GM19025 (cell line): ENCODE data around the gene TNNC1.

Experiments used
- ATAC-seq: cut with Tn5 transposase; IDR thresholded peaks from one replicate; pipeline ENCODE4 v1.9.1; 2021; ENCODE audit warnings: mild to moderate bottlenecking, low read depth, moderate library complexity; ENCODE audit not compliant: unreplicated experiment

The TNNC1 gene

DNA sequence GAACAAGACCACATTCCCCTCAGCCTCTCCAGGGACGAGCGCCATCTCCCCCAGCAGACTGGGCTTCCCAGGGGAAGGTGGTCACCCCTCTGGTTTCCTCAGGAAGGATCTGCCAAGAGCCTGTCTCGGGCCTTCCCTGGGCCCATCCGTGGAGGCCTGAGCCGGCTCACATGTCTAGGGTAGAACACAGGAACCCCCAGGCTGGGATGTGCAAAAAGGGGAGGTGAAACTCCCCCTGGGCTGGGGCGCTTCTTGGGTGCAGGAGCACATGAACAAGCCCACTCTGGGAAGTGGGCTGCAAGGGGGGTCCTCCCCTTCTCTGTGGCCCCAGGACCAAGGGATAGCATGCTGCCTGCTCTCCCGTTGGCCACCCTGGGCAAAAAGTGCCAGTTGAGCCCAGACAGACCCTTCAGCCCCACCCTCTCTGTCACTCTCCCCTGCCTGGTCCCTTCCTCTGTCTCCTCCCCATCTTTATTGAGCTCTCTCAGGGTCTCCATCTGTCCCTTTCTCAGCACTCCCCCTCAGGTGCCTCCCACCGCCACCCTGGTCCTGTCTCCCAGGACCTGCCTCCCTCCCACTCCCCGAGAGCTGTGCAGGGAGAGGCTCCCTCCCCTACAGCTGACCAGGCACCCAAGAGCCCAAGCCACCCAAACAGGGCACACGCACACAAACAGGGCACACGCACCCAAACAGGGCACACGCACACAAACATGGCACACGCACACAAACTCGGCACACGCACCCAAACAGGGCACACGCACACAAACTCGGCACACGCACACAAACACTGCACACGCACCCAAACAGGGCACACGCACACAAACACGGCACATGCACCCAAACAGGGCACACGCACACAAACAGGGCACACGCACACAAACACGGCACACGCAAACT, 9.8 kb downstream of the TNNC1 start:
- ATAC-seq: no peak

DNA sequence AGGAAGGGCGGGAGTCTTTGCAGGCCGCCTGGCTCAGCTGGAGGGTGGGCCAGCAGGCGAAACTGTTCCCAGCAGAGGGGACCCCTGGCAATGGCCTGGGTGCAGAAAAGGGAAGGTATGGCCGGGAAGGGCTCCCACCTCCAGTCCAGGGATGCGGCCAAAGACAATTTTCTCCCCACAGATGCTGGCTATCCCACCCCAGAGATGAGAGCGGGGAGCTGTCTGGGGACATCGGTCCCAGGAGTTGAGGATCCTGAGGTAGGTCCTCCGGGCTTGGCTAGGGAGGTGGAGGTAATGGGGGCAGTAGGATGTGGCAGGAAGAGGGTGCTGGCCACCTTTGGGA, 10.6 kb downstream of the TNNC1 start:
- ATAC-seq: no peak

DNA sequence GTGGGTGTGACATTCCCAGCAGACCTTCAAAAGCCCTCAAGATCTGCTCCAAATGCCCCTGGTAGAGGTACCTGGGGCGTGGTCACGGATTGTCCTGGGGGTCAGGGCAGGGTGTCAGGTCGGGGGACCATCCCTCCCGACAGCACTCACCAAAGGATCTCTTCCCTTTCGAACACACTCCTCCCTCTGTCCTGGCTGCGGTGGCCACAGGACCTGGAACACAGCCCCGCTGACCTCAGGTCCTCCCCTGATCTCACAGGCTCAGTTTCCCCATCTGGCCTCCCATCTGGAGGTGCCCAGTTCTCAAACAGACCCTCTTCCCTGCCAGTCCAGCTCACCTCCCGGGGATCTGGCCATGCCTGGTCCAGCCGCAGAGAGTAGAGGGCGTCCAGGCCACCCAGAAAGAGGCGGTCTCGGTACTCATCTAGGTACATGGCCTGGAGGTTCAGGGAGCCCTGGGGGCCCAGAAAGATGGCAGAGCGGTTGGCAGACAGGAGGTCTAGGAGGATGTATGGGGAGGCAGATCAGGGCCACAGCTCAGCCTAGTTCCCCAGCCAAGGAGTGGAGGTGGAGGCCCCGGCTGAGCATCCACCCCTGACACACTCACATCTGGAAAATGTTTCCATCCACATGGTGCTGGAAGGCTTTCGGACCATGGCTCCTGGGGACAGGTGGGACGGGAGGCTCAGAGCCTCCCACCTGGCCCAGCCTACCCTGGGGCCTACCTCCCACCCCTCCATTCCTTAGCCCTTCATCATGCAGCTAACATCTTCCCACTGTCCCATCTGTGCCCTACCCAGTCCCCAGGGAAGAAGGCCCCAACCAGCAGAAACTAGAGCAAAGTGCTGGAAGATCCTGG, 11.2 kb downstream of the TNNC1 start:
- no peak for ATAC-seq

DNA sequence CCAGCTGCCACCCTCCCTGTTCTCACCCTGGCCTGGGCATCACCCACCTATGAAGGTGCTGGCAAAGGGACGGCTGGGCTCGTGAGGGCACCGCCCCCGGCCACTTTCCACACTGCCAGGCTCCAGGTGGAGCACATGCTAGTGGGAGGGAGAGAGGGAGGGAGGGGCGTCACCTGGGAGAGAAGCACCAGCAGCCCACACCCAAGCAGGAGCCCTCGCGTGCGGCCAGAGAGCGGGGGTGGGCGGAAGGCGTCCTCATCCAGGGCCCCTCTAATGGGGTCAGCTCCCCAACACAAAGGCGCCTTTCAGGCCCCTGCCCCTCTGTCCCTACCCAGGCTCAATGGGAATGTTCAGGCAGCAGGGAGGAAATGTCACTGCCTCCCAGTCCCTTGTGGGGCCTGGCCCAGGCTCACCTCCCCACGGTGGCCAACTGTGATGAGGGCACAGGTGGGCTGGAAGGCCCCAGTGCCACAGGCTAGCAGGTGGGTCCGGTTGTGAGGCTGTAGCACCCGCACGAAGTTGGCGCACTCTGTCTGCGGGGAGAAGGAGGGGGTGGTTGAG, 12.0 kb downstream of the TNNC1 start:
- ATAC-seq: no peak

DNA sequence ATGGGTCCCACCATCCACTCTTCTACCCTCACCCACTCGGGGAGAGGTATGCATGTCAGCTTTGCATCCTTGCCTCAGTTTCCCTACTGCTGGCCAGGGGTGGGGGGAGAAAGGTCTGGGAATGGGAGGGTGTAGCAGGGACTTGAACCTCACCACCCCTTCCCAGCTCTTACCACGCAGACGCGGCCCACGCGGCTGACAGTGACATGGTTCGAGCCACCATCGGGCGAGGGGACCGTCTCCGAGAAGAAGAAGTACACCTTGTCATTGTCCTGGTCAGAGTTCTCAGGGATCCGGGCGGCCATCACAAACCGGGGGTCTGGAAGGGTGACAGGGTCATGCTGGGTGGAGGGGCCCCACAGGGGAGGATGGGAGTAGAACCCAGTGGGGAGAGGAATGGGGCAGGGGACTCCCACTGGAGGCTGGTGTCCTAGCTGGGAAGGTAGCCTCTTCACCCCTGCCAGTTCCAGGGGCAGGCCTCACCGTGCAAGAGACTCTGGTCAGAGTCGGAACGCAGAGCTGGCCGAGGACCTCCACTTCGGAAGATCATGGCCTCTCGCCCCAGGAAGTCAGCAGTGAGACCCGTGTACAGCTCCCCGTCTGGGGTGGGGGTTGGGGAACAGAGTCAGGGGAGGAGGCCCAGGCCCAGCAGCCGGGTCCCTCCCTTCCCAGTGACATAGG, 12.6 kb downstream of the TNNC1 start:
- ATAC-seq: no peak

DNA sequence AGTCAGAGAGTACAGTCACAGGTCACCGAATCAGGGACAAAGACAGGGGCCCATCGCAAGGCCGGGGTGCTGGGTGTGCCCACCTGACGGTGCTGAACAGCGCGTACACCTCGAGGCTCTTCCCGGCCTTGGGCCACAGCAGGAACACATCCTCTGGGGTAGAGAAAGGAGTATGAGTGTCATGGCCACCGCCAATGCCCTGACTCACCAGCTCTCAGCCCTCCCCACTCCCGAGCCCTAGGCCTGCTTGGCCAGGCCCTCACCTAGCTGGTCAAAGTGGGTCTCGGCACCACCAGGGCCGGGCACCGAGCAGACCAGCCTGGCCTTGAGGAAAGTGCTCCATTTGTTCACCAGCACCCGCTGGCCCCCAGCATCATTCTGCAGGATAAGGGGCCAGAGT, 13.2 kb downstream of the TNNC1 start:
- no peak for ATAC-seq

DNA sequence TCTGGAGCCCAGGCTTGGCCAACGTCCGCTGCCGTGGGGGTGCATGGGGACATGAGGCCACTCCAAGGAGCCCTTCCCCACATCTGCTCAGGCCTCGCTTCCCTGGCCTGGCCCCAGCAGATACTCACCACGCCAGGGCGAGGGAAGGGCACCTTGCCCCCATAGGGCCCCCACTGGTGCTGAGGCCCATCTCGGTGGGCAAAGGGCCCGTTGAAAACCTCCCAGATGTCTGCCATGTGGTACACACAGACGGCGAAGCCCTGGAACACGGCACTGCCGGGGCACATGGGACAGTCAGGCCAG, 13.6 kb downstream of the TNNC1 start:
- ATAC-seq: no peak

DNA sequence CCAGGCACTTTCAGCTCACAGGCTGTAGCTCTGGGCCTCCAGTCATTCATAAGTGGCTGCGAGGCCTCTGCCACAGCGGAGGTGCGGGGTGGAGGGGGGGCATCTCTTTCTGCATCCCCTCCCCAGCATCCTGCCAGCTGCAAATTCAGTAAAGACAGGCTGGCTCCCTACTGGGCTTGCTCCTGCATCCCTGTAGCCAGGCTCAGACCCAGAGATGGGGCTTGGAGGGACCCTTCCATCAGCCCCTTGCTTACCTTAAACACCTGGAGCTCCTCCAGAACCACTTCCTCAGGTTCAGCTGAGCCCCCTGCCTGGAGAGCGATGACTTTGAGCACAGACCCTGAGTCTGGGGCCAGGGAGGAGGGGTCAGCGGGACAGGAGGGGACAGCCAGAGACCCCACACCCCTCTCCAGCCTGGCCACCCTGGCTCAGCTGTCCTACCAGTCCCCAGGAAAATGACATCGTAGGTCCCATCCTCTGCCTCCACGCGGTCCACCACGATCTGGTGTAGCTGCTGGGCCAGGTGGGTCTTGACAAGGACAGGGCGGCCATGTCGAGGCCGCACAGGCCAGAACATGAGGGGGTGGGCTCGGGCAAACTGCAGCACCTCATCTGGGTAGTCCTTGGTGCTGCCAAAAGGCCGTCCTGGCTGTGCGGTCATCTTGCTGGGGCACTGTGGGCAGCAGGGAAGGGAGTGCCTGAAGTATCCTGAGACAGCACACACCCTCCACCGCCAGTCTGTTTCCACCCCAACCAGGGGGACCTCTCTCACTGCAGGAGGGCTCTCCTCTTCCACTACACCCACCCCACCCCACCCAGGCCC, 14.2 kb downstream of the TNNC1 start:
- ATAC-seq: no peak

DNA sequence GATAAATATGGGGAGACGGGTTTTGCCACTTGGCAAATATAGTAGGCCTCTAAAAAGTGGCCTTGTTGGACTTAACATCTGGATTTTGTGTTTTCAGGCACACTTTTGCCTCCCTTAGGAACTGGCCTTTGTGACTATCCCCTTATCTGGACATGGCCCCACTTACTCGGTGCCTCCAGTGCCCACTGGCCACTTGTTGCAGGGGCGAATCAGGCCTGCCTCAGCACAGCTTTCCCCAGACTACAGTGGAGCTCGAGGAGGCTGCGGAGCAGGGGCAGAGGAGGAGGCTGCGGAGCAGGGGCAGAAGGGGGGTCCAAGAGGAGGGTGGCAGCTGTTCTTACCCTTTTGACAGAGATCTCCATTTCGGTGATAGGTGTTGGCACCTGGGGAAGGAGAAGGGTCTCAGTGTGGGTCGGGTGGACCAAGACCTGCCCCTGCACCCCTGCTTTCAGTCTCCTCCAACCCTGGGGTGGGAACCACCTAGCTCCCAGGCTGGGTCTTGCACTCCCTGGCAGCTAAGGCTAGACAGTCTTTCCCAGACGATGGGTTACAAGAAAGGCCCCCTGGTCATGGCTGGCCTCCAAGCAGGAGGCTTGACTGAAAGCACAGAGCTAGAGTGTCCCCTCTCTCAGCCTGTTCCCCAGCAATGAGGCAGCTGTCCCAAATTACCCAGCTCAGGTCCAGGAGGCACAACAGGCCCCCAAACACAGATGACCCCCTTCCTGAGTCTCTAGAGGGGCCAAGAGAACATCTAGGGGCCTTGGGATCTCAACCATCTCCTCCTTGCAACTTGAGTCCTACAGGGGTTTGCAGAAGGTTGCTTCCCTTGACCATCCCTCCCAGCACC, 15.0 kb downstream of the TNNC1 start:
- ATAC-seq: no peak

DNA sequence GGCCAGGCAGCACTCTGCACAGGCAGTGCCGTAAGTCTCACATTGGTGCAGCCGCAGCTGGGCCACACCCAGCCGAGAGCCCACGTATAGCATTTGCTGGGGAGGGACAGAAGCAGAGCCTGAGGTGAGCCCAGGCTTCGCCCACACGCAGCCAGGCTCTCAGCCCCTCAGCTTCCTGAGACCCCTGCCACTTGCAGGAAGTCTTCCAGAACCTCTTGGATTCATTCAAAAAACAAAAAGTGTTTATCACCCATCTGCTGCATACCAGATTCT, 15.8 kb downstream of the TNNC1 start:
- ATAC-seq: no peak

DNA sequence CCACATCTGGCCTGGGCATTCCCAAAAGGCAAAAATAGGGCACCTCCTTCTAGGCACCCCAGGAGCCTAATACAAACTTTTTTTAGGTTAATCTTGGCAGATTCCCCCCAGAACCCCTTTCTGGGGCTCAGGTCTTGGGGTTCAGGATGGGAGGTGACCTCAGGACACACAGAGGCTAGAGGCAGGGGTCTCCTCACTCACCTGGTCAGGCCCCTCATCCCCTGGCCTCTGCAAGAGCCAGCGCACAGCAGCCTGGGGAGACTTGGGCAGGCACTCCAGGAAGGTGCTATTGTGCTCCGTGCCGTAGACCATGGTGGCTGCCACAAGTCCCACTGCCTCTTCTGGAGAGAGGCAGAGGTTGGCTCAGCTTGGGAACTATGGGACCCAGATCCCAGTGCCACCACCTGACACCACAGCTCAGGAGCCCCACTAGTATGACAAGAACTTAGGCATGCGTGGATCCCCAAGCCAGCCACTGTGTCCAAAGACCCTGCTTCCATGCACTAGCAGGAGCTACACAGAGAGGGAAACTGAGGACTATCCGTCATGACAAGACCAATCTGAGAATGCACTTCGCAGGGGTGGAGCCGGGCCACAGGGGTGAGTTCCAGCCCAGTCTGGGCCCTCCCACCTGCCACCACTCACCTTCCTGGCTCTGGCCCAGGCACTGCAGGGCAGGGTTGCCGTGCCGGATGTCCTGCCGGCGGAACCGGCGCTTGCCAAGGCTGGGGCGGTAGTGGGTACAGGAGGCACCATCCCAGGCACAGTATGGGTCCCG, 16.3 kb downstream of the TNNC1 start:
- no peak for ATAC-seq

DNA sequence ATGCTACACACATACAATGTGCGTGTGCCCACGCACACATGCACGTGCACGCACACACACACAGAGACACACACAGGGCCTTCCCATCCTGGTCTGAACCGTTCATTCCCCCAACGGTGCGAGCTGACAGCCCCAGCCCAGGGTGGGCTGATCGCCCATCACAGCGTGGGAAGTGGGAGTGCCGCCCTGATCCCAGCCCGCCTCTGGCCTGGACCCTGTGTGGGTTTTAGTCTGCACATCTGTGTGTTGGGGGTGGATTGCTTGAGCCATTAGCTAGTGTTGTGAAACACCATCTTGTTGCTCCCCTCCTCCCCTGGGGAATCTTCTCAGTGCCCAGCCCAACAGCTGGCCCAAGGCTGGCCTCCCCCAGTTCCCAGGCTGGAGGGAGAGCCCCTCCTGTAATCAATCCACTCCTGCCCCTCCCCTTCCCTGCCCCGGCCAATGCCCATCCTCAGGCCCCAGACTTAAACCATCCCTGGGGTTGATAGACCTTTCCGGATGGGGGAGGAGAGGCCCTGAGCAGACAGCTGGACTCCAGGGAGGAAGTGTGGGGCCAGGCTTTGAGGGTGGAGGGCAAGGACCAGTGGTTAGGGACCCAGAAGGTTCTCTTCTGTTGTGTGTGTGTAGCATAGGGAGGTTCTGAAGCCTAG, 17.2 kb downstream of the TNNC1 start:
- no peak for ATAC-seq

DNA sequence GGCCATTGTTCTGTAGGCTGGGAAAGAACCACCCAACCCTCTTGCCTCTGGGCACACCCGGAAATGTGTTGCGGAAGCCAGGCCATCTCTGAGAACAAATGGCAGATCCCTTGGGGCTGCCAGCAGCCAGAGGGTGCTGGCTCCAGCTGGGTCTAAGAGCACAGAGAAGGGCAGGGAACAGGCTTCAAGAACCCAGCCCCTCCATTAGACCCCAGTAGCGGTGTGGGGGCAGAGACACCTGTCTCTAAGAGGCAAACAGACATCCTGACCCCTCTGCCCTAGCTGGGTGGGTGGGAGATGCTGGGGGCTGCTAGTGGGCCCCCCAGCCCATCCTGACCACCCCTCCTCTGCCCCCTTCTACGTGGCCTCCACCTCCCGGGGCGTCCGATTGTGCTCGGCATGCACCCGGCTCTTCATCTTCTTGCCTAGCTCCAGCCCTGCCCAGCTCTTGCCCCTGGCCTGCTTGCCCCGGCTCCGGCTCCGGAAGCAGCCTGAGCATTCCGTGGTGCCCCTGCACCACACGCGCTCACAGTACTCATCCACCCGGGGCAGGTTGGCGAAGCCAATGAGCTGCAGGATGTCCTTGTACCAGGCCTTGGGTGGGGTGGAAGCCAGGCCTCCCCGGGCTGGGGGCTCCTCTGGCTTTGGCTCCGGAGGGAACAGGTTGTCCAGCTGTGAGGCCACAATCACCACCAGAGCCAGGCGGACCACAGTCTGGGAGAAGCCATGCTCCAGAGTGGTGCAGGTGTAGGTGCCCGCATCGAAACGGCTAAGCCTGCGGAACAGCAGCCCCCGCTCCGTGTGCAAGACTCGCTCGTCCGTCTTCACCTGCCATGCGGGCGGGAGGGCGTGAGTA, 18.4 kb downstream of the TNNC1 start:
- ATAC-seq: no peak

DNA sequence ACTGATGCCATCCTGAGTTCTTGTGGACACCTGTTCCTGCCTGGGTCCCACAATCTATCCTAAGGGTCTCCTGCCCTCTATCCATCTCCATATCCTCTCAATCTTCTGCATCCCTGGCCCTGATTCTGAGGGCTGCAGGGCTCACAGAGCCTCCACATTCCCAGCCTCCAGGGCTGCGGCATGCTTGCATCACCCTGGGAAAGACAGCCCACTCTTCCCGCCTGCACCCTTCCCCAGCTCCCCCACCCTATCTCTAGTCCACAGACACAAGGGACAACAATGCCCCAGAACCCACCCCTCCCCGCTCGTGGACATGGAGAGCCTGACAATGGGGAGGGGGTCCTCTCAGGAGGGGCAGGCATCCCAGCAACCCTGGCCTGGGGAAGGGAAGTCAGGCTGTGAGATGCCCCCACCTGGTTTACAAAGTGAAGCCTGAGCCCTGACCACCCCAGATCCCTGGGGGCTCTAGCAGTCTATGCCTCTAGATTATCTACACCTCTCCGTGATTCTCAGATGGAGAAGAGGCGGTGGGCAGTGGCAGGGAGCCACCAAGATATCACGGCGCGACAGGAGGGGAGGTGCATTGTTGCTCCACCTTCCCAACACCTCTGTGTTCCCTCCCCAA, 19.2 kb downstream of the TNNC1 start:
- no peak for ATAC-seq

DNA sequence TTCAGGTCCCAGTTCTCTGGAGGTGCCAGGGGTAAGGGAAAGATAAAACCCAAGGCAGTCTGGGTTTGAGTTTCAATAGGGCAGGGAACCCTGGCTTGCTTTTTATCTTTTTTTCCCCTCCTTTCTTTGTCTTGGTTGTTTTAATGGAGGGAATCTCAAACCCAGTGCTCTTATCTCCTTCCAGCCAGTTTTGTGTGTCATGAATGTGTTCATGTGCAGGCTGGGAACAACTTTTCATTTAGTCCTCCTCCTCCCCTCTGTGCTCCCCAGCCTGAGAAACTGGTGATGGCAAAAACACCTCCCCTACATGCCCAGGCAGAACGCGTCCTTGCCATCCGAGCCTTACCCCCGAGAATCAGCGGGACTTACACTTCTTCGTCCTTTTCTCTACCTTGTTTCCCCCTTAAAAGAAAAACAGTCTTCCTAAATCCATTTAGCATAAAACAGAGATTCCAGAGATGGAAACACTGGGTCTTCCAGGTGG, 19.8 kb downstream of the TNNC1 start:
- no peak for ATAC-seq

DNA sequence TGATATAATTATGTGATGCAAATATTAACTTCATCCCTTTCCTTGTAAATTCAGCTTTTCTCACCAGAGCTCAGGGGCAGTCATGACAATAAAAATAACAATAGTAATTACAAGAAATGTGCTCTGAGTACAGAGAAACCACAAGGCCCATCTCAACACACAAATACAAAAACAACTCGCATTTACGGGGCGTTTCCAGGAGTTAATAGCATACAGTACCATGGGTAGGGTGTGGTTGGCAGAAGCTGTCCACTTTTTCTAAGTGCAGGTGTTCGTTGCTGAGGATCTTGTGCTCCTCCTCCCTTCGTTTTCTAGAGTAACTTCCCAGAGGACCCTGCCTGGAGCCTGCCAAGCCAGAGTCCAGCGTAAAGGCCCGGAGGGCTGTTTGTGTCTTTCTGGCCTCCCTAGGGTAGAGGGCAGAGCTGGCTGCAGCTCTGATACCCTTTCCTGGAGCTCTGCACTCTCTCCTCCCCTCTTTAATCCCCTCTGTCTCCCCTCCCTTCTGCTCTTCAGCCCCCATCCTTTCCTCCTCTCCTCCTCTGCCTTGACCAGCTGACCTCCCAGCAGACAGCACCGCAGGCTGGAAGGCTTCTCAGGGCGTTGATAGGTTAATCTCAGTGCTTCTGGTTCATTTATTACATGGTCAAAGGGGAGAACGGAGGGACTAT, 20.4 kb downstream of the TNNC1 start:
- no peak for ATAC-seq
